ENCODE data around the gene MBNL1. TPM values are rescaled to one million over a fixed set of nuclear protein-coding genes. Genes with fewer than 3 reads are reported as not detected.

MBNL1 gene
- polyA plus RNA-seq, 3 donors, result 190 to 204 (median 191) TPM

DNA sequence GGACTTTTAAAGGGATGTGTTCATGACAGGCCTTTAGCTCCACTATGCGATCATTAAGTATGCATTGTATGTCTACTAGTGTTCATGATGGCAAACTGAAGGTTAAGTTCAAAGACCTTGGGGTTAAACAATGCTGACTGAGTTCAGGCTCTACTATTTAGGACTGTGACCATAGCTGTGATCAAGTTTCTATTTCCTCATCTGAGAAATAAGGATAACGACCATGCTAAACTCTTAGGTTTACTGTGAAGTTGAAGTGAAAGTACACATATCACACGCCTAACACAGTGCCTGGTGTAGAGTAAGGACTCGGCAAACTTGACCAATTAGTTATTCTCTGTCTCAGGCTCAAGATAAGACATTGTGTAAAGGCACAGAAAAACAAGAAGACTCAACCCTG lies 243.2 kb downstream of the MBNL1 start:
- Mint-ChIP-seq H3K4me1 (no peaks in the 10 kb centered on the region), H3K36me3 (no peaks in the 10 kb centered on the region), H3K9me3 (peaks cover 0 to 1% (median 0%) of the 10 kb centered on the region in 7 donors), H3K27me3 (ENCODE audit: low read depth in 3 of 3) (peaks cover 0 to 4% (median 1%) of the 10 kb centered on the region in 3 donors), H3K27ac (no peak overlapping the region), H3K4me3 (no peak overlapping the region)
- no peak overlapping the region for H3K4me3 ChIP-seq (replicated peaks in 1 of 3; ENCODE audit: low read depth in 2 of 3, low read length in 3 of 3)
- intact Hi-C loops (cut with micrococcal nuclease), result no loop called here
- H3K27me3 ChIP-seq (ENCODE audit: control insufficient read depth in 2 of 2, insufficient read depth in 2 of 2, low read length in 2 of 2), result no peaks in the 10 kb centered on the region
- H2AFZ ChIP-seq (ENCODE audit: insufficient read depth, low read depth, low read length, poor library complexity, severe bottlenecking), result no peak overlapping the region
- H3K4me1 ChIP-seq (ENCODE audit: control insufficient read depth in 1 of 2, insufficient read depth in 2 of 2, low read length in 2 of 2), result no peaks in the 10 kb centered on the region
- no peaks in the 10 kb centered on the region for H3K79me2 ChIP-seq (ENCODE audit: insufficient read depth, low read length)
- H3K27ac ChIP-seq (ENCODE audit: low read depth in 1 of 2, low read length in 2 of 2), result no peak overlapping the region
- 45% methylated on average over 2 of the region's 4 CpGs for WGBS (ENCODE audit: insufficient coverage)
- H3K9me3 ChIP-seq (replicated peaks in 1 of 2; ENCODE audit: control insufficient read depth in 1 of 2, insufficient read depth in 1 of 2, low read length in 2 of 2), result no peaks in the 10 kb centered on the region
- H3K9ac ChIP-seq (ENCODE audit: insufficient read depth, low read length, poor library complexity, severe bottlenecking), result no peak overlapping the region
- no peak overlapping the region for H3K4me2 ChIP-seq (replicated peaks; ENCODE audit: extremely low read depth, low read length, poor library complexity, severe bottlenecking)
- TF ChIP-seq, protein P1, sequence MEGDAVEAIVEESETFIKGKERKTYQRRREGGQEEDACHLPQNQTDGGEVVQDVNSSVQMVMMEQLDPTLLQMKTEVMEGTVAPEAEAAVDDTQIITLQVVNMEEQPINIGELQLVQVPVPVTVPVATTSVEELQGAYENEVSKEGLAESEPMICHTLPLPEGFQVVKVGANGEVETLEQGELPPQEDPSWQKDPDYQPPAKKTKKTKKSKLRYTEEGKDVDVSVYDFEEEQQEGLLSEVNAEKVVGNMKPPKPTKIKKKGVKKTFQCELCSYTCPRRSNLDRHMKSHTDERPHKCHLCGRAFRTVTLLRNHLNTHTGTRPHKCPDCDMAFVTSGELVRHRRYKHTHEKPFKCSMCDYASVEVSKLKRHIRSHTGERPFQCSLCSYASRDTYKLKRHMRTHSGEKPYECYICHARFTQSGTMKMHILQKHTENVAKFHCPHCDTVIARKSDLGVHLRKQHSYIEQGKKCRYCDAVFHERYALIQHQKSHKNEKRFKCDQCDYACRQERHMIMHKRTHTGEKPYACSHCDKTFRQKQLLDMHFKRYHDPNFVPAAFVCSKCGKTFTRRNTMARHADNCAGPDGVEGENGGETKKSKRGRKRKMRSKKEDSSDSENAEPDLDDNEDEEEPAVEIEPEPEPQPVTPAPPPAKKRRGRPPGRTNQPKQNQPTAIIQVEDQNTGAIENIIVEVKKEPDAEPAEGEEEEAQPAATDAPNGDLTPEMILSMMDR (IDR thresholded peaks at IDR 0.05), result no peak
- no peaks in the 10 kb centered on the region for H4K20me1 ChIP-seq (ENCODE audit: insufficient read depth, low read length)
- H3K36me3 ChIP-seq (replicated peaks in 1 of 2; ENCODE audit: control insufficient read depth in 1 of 2, insufficient read depth in 2 of 2, low read length in 2 of 2), result no peaks in the 10 kb centered on the region
- DNase-seq, result no peak

DNA sequence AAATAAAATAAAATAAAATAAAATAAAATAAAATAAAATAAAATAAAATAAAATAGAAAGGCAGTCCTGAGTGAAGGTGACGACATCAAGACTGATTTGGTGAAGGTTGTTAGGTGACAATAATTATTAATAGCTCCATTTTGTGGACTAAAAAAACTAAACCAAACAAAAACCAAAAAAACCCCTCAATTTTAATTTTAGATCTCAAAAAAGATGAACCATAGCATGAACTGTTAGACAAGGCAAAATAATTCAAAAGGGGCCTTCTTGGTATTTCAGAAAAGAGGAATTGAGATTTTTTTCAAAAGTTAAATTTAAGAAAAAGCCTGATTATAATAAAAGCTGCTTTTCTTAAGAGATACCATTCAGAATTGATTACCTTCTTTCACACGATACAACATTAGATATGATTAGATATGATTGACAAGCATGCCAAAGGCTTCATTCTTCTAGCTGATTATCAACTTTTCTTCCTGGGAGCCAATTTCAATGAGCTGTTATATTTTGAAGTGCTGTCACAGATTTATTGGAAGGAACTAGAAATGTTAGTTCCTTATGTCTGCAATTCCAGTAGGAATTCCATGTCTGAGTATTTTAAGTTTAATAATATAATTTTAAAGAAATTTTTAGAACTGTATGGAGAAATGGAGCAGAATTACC lies 244.7 kb downstream of the MBNL1 start:
- H3K27me3 Mint-ChIP-seq (ENCODE audit: low read depth in 3 of 3), result peaks cover 0 to 4% (median 1%) of the 10 kb centered on the region in 3 donors
- no peaks in the 10 kb centered on the region for H3K36me3 Mint-ChIP-seq
- H2AFZ ChIP-seq (ENCODE audit: insufficient read depth, low read depth, low read length, poor library complexity, severe bottlenecking), result no peak overlapping the region
- no peaks in the 10 kb centered on the region for H3K27me3 ChIP-seq (ENCODE audit: control insufficient read depth in 2 of 2, insufficient read depth in 2 of 2, low read length in 2 of 2)
- DNase-seq, result no peak
- no peaks in the 10 kb centered on the region for H3K4me1 ChIP-seq (ENCODE audit: control insufficient read depth in 1 of 2, insufficient read depth in 2 of 2, low read length in 2 of 2)
- intact Hi-C loops (cut with micrococcal nuclease), result no loop called here
- no peaks in the 10 kb centered on the region for H4K20me1 ChIP-seq (ENCODE audit: insufficient read depth, low read length)
- H3K27ac ChIP-seq (ENCODE audit: low read depth in 1 of 2, low read length in 2 of 2), result no peak overlapping the region
- TF ChIP-seq, protein P1 (IDR thresholded peaks at IDR 0.05), result no peak
- no peak overlapping the region for H3K4me3 ChIP-seq (replicated peaks in 1 of 3; ENCODE audit: low read depth in 2 of 3, low read length in 3 of 3)
- no CpG with 5 or more reads among the region's 2 CpGs for WGBS (ENCODE audit: insufficient coverage)
- no peaks in the 10 kb centered on the region for H3K9me3 ChIP-seq (replicated peaks in 1 of 2; ENCODE audit: control insufficient read depth in 1 of 2, insufficient read depth in 1 of 2, low read length in 2 of 2)
- no peak overlapping the region for H3K4me2 ChIP-seq (replicated peaks; ENCODE audit: extremely low read depth, low read length, poor library complexity, severe bottlenecking)
- H3K36me3 ChIP-seq (replicated peaks in 1 of 2; ENCODE audit: control insufficient read depth in 1 of 2, insufficient read depth in 2 of 2, low read length in 2 of 2), result no peaks in the 10 kb centered on the region
- no peak overlapping the region for H3K27ac Mint-ChIP-seq
- no peak overlapping the region for H3K4me3 Mint-ChIP-seq
- no peak overlapping the region for H3K9ac ChIP-seq (ENCODE audit: insufficient read depth, low read length, poor library complexity, severe bottlenecking)
- no peaks in the 10 kb centered on the region for H3K79me2 ChIP-seq (ENCODE audit: insufficient read depth, low read length)
- peaks cover 0 to 1% (median 0%) of the 10 kb centered on the region in 7 donors for H3K9me3 Mint-ChIP-seq
- no peaks in the 10 kb centered on the region for H3K4me1 Mint-ChIP-seq

Small RNAs within 50 kb of the gene (small RNA-seq; reads per million reads assigned to genes)
- gene RF00019 (ENCODE audit: insufficient read length, low read depth), result not detected
